ENCODE measurements around the gene FAF1. TPM values are rescaled to one million over a fixed set of nuclear protein-coding genes. Genes with fewer than 3 reads are reported as not detected.

The FAF1 gene
- total and polyA plus RNA-seq, 8 donors: 20.1 to 144 (median 27.4) TPM

- peak in 1 of 2 donors; percentile 11 for DNase-seq
- H3K27me3 ChIP-seq: peaks cover 75 to 100% (median 100%) of the 10 kb centered on the region in 3 donors
- H3K4me1 ChIP-seq: peaks cover 61 to 95% (median 84%) of the 10 kb centered on the region in 4 donors
- peaks cover 0 to 12% (median 0%) of the 10 kb centered on the region in 4 donors for H3K9me3 ChIP-seq
- intact Hi-C loops (cut with DNase I; ENCODE audit: low total_unique reads): no loop called here
- H3K36me3 ChIP-seq: no peaks in the 10 kb centered on the region
- H3K27ac ChIP-seq: no peak overlapping the region
- TF ChIP-seq EP300 (IDR thresholded peaks at IDR 0.05) (no peak), POLR2AphosphoS5 (IDR thresholded peaks at IDR 0.05) (no peak), POLR2A (IDR thresholded peaks at IDR 0.05) (no peak)
- TF ChIP-seq, protein P1, sequence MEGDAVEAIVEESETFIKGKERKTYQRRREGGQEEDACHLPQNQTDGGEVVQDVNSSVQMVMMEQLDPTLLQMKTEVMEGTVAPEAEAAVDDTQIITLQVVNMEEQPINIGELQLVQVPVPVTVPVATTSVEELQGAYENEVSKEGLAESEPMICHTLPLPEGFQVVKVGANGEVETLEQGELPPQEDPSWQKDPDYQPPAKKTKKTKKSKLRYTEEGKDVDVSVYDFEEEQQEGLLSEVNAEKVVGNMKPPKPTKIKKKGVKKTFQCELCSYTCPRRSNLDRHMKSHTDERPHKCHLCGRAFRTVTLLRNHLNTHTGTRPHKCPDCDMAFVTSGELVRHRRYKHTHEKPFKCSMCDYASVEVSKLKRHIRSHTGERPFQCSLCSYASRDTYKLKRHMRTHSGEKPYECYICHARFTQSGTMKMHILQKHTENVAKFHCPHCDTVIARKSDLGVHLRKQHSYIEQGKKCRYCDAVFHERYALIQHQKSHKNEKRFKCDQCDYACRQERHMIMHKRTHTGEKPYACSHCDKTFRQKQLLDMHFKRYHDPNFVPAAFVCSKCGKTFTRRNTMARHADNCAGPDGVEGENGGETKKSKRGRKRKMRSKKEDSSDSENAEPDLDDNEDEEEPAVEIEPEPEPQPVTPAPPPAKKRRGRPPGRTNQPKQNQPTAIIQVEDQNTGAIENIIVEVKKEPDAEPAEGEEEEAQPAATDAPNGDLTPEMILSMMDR (IDR thresholded peaks at IDR 0.05): no peak
- 11 to 22% (median 14%) methylated on average over 21 of the region's 21 CpGs for WGBS, 5 donors
- H3K4me3 ChIP-seq: no peak overlapping the region
Observed at GRCh38 chr1:50419907-50420677, 540.0 kb downstream of the FAF1 start.

- peaks cover 0 to 7% (median 0%) of the 10 kb centered on the region in 4 donors for H3K9me3 ChIP-seq
- intact Hi-C loops (cut with DNase I; ENCODE audit: low total_unique reads): no loop called here
- no peaks in the 10 kb centered on the region for H3K36me3 ChIP-seq
- H3K4me3 ChIP-seq: peak overlapping the region in 3 of 4 donors; percentile 36 to 47 (median 38)
- peaks cover 70 to 100% (median 100%) of the 10 kb centered on the region in 3 donors for H3K27me3 ChIP-seq
- TF ChIP-seq EP300 (IDR thresholded peaks at IDR 0.05) (no peak), POLR2A (IDR thresholded peaks at IDR 0.05) (no peak), POLR2AphosphoS5 (IDR thresholded peaks at IDR 0.05) (no peak)
- TF ChIP-seq, protein P1 (IDR thresholded peaks at IDR 0.05): peak in 1 of 7 experiments; percentile 10
- peaks cover 55 to 87% (median 76%) of the 10 kb centered on the region in 4 donors for H3K4me1 ChIP-seq
- DNase-seq: peak in 1 of 2 donors; percentile 57
- WGBS, 5 donors: 3 to 10% (median 6%) methylated on average over 7 to 60 of the region's 60 CpGs
- no peak overlapping the region for H3K27ac ChIP-seq
Observed at GRCh38 chr1:50419192-50419906, 540.7 kb downstream of the FAF1 start.

- WGBS, 5 donors: 2 to 4% (median 3%) methylated on average over 50 to 64 of the region's 64 CpGs; no CpG with 5 or more reads in 1 of the 5 donors
- TF ChIP-seq EP300 (IDR thresholded peaks at IDR 0.05) (no peak), POLR2A (IDR thresholded peaks at IDR 0.05) (no peak), POLR2AphosphoS5 (IDR thresholded peaks at IDR 0.05) (no peak)
- TF ChIP-seq, protein P1 (IDR thresholded peaks at IDR 0.05): no peak
- peaks cover 51 to 80% (median 69%) of the 10 kb centered on the region in 4 donors for H3K4me1 ChIP-seq
- H3K27ac ChIP-seq: no peak overlapping the region
- peak in 1 of 2 donors; percentile 61 for DNase-seq
- intact Hi-C loops (cut with DNase I; ENCODE audit: low total_unique reads): no loop called here
- no peaks in the 10 kb centered on the region for H3K36me3 ChIP-seq
- peak overlapping the region; percentile 25 to 47 (median 37) for H3K4me3 ChIP-seq
- H3K27me3 ChIP-seq: peaks cover 70 to 100% (median 100%) of the 10 kb centered on the region in 3 donors
- peaks cover 0 to 9% (median 1%) of the 10 kb centered on the region in 4 donors for H3K9me3 ChIP-seq
Observed at GRCh38 chr1:50418600-50419109, 541.4 kb downstream of the FAF1 start.
